Cardiac atrium fibroblast (primary cell): ENCODE results near the gene ZNF81. TPM values are rescaled to one million over a fixed set of nuclear protein-coding genes. Genes with fewer than 3 reads are reported as not detected.

Experiments used
- total RNA-seq: library from RNA; depleted of rRNA; stranded (reverse); fragments of >200 nt; gene quantifications from 2 replicates; pipeline ENCODE4 v1.2.3, GENCODE V29; 2015

The ZNF81 gene
- total RNA-seq = 3.1 and 3.6 TPM in 2 replicates

DNA sequence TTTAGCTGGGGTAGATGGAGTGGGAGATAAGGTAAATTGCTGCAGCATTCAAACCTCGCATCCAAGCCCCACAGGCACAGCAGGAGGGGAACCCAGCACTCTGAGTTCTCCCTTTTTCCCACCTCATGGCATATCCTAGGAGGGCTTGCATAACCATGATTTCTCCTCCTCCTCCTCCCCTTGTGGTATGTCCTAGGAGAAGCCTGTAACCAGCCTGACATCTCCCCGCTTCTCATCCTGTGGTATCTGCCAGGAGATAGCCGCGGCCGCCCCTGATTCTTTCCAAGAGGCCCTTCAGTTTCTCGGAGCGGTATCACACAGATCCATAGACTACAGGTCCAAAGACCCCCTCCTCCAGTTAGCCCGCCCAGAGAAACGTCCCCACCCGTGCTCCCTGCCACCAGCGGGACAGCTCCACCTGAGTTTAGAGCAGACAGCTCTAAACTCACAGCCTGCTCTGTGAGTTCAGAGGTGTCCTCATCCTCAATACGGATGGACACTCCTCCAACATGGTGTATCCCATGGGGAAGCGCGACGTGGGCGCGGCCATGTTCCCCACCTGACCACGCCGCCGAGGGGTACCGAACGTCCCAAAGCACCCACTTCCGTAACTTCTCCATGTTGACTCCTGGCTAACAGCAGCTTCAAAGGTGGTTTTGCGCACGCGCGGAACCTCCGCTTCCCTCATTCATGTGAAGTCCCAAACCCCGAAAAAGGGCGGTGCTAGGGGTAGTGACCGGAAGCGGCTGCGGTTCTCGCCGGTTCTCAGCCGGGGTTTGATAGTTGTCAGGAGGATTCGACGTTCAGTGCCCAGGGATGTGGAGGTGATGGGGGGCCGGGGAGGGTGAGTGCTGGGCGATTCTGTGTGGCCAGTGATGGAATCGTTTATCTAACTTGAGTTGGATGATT is at the start of gene ZNF81:
Gene ZNF81, plus strand, starts transcription at position 739 of the 909 bp plus-strand sequence. CDS start 9,366 bp downstream, outside the sequence.

Other genes with a start within 250 kb of the ZNF81 start
- gene SYN1, start 217.0 kb upstream of the ZNF81 start, total RNA-seq = 3.6 and 13.9 TPM in 2 replicates
- 0.16 and 0.18 TPM in 2 replicates for gene CFP, start 207.0 kb upstream of the ZNF81 start, total RNA-seq
- 33.9 and 41.5 TPM in 2 replicates for gene ELK1, start 186.3 kb upstream of the ZNF81 start, total RNA-seq
- gene UXT, start 177.7 kb upstream of the ZNF81 start, total RNA-seq = 123 and 135 TPM in 2 replicates
- 1.5 and 3.2 TPM in 2 replicates for gene ZNF182, start 167.1 kb downstream of the ZNF81 start, total RNA-seq
- gene SPACA5, start 170.1 kb downstream of the ZNF81 start, total RNA-seq = not detected in 2 replicates
- 0.18 and 0.97 TPM in 2 replicates for gene ZNF630, start 234.7 kb downstream of the ZNF81 start, total RNA-seq